ENCODE results near the gene SH3BGRL. TPM values are rescaled to one million over a fixed set of nuclear protein-coding genes. Genes with fewer than 3 reads are reported as not detected.

SH3BGRL gene
- polyA plus RNA-seq, 1 of the 3 experiments (the other 2 are of a cell fraction), result 43.6 TPM

DNA sequence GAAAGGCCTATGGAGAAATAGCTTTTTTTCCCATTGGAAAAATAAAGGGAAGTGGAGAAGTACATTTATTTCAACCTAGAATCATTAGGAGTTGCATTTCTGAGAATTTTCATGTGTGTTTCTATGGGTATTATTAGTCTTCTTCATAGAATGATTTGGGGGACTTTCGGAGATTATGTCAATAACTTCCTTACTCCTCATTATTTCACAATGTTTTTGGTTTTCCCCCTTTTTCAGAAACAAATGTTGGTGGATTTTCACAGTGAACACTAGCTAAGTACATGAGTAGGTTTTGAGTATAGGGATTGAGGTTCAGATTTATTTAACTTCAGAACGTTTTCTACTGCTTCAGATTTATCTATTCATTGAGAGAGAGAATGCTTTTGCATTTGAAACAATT, 54.0 kb downstream of the SH3BGRL start:
- CTCF ChIA-PET, result no interaction called here
- 0 out of 2 replicates have a peak, but pooled peaks cover 3% of the 10 kb centered on the region for H3K79me2 ChIP-seq (ENCODE audit: insufficient read depth)

DNA sequence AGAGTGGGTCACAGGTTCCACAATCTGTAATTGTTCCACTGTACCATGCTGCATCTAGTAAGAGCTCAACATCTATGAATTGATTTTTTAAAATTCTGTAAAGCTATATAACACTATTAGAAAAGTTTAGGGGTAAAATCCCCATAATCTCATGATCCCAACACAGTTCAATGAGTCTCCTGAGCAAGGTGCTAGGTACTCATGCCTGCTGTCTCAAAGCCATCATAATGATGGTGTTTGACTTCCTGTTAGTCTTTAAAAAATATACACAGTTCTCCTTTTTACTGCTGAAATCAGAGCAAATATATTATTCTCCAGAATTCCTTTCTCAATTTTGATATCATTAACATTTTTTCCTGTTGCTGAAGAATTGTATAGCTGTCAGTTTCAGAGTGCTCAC, 55.9 kb downstream of the SH3BGRL start:
- Histone ChIP-seq H3K4me3 (ENCODE audit: low read depth in 2 of 2, low read length in 1 of 2) (no peak overlapping the region), H3K9me3 (no peaks in the 10 kb centered on the region), H3K4me1 (ENCODE audit: control insufficient read depth in 1 of 2, insufficient read depth in 2 of 2, low read depth in 1 of 2, low read length in 1 of 2) (no peaks in the 10 kb centered on the region; a peak in 1 of 4 replicates), H3K79me2 (ENCODE audit: insufficient read depth) (0 out of 2 replicates have a peak, but pooled peaks cover 3% of the 10 kb centered on the region), H3K27me3 (ENCODE audit: insufficient read depth) (no peaks in the 10 kb centered on the region), H3K4me2 (no peak overlapping the region), H3K9me2 (no peaks in the 10 kb centered on the region), H4K20me1 (ENCODE audit: insufficient read depth) (no peaks in the 10 kb centered on the region), H3K36me3 (replicated peaks in 1 of 2; ENCODE audit: control insufficient read depth in 1 of 2, insufficient read depth in 2 of 2, low read length in 1 of 2) (no peaks in the 10 kb centered on the region), H3K27ac (ENCODE audit: low read depth in 2 of 2, low read length in 1 of 2) (no peak overlapping the region), H3F3A (replicated peaks; ENCODE audit: insufficient read depth) (no peaks in the 10 kb centered on the region), H3K9ac (no peak overlapping the region), H2AFZ (ENCODE audit: low read depth) (no peak overlapping the region)
- POLR2A ChIA-PET, result no interaction called here
- TF ChIP-seq EZH2phosphoT487 (IDR thresholded peaks at IDR 0.05; ENCODE audit: borderline replicate concordance, low read depth) (no peak), USF2 (IDR thresholded peaks at IDR 0.05; ENCODE audit: borderline replicate concordance, low read depth, low read length) (no peak), FOSL2 (IDR thresholded peaks at IDR 0.05; ENCODE audit: borderline replicate concordance, low read depth) (no peak), REST (IDR thresholded peaks at IDR 0.05; ENCODE audit: low read depth, low read length) (no peak), TAF1 (IDR thresholded peaks at IDR 0.05; ENCODE audit: borderline replicate concordance, low read depth, low read length) (no peak), FOXM1 (IDR thresholded peaks at IDR 0.05; ENCODE audit: low read depth) (no peak), NFIC (IDR thresholded peaks at IDR 0.05; ENCODE audit: borderline replicate concordance) (no peak), RXRA (IDR thresholded peaks at IDR 0.05; ENCODE audit: borderline replicate concordance, low read depth) (no peak), PBX3 (IDR thresholded peaks at IDR 0.05) (no peak), RAD21 (IDR thresholded peaks at IDR 0.05; ENCODE audit: low read length) (no peak), GABPA (IDR thresholded peaks at IDR 0.05; ENCODE audit: low read depth) (no peak), SIN3A (IDR thresholded peaks at IDR 0.05; ENCODE audit: borderline replicate concordance, low read depth, low read length) (no peak), FOXJ3 (CRISPR knock-in tag; IDR thresholded peaks at IDR 0.05) (no peak)
- CTCF ChIA-PET, result no interaction called here
- no peak for DNase-seq

More for the DNA sequence above, 54.0 kb downstream of the SH3BGRL start:
- Histone ChIP-seq H4K20me1 (ENCODE audit: insufficient read depth) (no peaks in the 10 kb centered on the region), H3K27ac (ENCODE audit: low read depth in 2 of 2, low read length in 1 of 2) (no peak overlapping the region), H3K9ac (no peak overlapping the region), H3K9me3 (no peaks in the 10 kb centered on the region), H3K4me2 (no peak overlapping the region), H3K36me3 (replicated peaks in 1 of 2; ENCODE audit: control insufficient read depth in 1 of 2, insufficient read depth in 2 of 2, low read length in 1 of 2) (no peaks in the 10 kb centered on the region), H3K27me3 (ENCODE audit: insufficient read depth) (no peaks in the 10 kb centered on the region), H3K4me1 (ENCODE audit: control insufficient read depth in 1 of 2, insufficient read depth in 2 of 2, low read depth in 1 of 2, low read length in 1 of 2) (no peaks in the 10 kb centered on the region; a peak in 1 of 4 replicates), H2AFZ (ENCODE audit: low read depth) (no peak overlapping the region), H3K9me2 (no peaks in the 10 kb centered on the region; the same call in 1 of the 2 replicates), H3K4me3 (ENCODE audit: low read depth in 2 of 2, low read length in 1 of 2) (no peak overlapping the region), H3F3A (replicated peaks; ENCODE audit: insufficient read depth) (no peaks in the 10 kb centered on the region)
- DNase-seq, result no peak
- 48% methylated on average over 2 of the region's 2 CpGs for WGBS (ENCODE audit: low lambda C conversion rate)
- POLR2A ChIA-PET, result no interaction called here
- no peak for TF ChIP-seq PBX3 (IDR thresholded peaks at IDR 0.05)
- TF ChIP-seq FOXM1 (IDR thresholded peaks at IDR 0.05; ENCODE audit: low read depth), result no peak
- TF ChIP-seq NRF1 (IDR thresholded peaks at IDR 0.05; ENCODE audit: low read depth, low read length), result no peak
- no peak for TF ChIP-seq MXI1 (IDR thresholded peaks at IDR 0.05; ENCODE audit: low read depth, low read length)
- TF ChIP-seq CHD2 (IDR thresholded peaks at IDR 0.05; ENCODE audit: low read length, partially characterized antibody), result no peak
- no peak for TF ChIP-seq RXRA (IDR thresholded peaks at IDR 0.05; ENCODE audit: borderline replicate concordance, low read depth)
- TF ChIP-seq TAF1 (IDR thresholded peaks at IDR 0.05; ENCODE audit: borderline replicate concordance, low read depth, low read length), result no peak
- no peak for TF ChIP-seq GATA2 (CRISPR knock-in tag; IDR thresholded peaks at IDR 0.05)

Measured in SK-N-SH (cell line).